Fibroblast of lung (primary cell): ENCODE data around the gene KIF13A. TPM values are rescaled to one million over a fixed set of nuclear protein-coding genes. Genes with fewer than 3 reads are reported as not detected.
A peak's percentile ranks its signal among the peaks of the same experiment; 100 is the strongest.

Experiments used
- DNase-seq, 2 donors: peaks; one replicate each; pipeline versions ENCODE4 v3.0.0 to v3.0.0-alpha.2; 2010; ENCODE audit warnings: low read depth in 2 of 2
- H2AFZ ChIP-seq: 2 replicates; pipeline ENCODE4 v1.5.1; 2012; ENCODE audit warnings: low read length, control low read depth, inconsistent platforms
- H3K27ac ChIP-seq: 2 replicates; pipeline ENCODE4 v1.5.1; 2011; ENCODE audit warnings: low read length, control low read depth; ENCODE audit not compliant: insufficient read depth
- H3K27me3 ChIP-seq: 2 replicates; pipeline ENCODE4 v1.5.1; 2011; ENCODE audit warnings: mild to moderate bottlenecking, low read length; ENCODE audit not compliant: control insufficient read depth, insufficient read depth
- H3K36me3 ChIP-seq: 2 replicates; pipeline ENCODE4 v1.5.1; 2011; ENCODE audit warnings: low read length; ENCODE audit not compliant: control insufficient read depth, insufficient read depth
- H3K4me1 ChIP-seq: 2 replicates; pipeline ENCODE4 v1.5.1; 2011; ENCODE audit warnings: low read length; ENCODE audit not compliant: control insufficient read depth, insufficient read depth; ENCODE audit errors: extremely low read depth
- H3K4me2 ChIP-seq: 2 replicates; pipeline ENCODE4 v1.5.1; 2011; ENCODE audit warnings: low read length, control low read depth; ENCODE audit not compliant: insufficient read depth; ENCODE audit errors: extremely low read depth
- H3K4me3 ChIP-seq, 4 experiments: fragments of 200-600 bp in 1 of 4; sonication (generic) in 1 of 4; replicated peaks in 1 of 4; 2 replicates each; pipeline ENCODE4 v1.5.1; 2011 to 2016; ENCODE audit warnings: low read length in 4 of 4, low read depth in 3 of 4, mild to moderate bottlenecking in 3 of 4, control low read depth in 2 of 4, inconsistent platforms in 1 of 4, mixed read lengths in 1 of 4; ENCODE audit not compliant: insufficient read depth in 1 of 4; ENCODE audit errors: control extremely low read depth in 1 of 4
- H3K79me2 ChIP-seq: 2 replicates; pipeline ENCODE4 v1.5.1; 2012; ENCODE audit warnings: mild to moderate bottlenecking, low read length, inconsistent platforms; ENCODE audit not compliant: control insufficient read depth, insufficient read depth
- H3K9ac ChIP-seq: 2 replicates; pipeline ENCODE4 v1.5.1; 2011; ENCODE audit warnings: mild to moderate bottlenecking, low read length, control low read depth; ENCODE audit not compliant: insufficient read depth
- H3K9me3 ChIP-seq: 2 replicates; pipeline ENCODE4 v1.5.1; 2012; ENCODE audit warnings: low read depth, low read length; ENCODE audit not compliant: control insufficient read depth, insufficient read depth
- H4K20me1 ChIP-seq: 2 replicates; pipeline ENCODE4 v1.5.1; 2011; ENCODE audit warnings: low read length; ENCODE audit not compliant: control insufficient read depth, insufficient read depth; ENCODE audit errors: extremely low read depth
- CTCF ChIP-seq, 2 donors: IDR thresholded peaks in 1 of 2; conservative IDR thresholded peaks in 1 of 2; 1 replicate in 1 of 2; 2 replicates in 1 of 2; pipeline ENCODE4 v1.5.1; 2011 to 2012; ENCODE audit warnings: low read length in 2 of 2, control low read depth in 1 of 2, inconsistent platforms in 1 of 2, low read depth in 1 of 2, mild to moderate bottlenecking in 1 of 2
- EZH2 ChIP-seq: IDR thresholded peaks from 2 replicates; pipeline ENCODE4 v1.5.1; 2012; ENCODE audit warnings: low read length, control low read depth, mild to moderate bottlenecking; ENCODE audit errors: missing control alignments
- polyA plus RNA-seq, 2 donors: library from polyadenylated mRNA; depleted of rRNA in 1 of 2; stranded (reverse) in 1 of 2; unstranded in 1 of 2; fragments of >200 nt; gene quantifications; 2 replicates each; pipeline ENCODE4 v1.2.1, GENCODE V29; 2011 to 2012; ENCODE audit warnings: missing spikeins in 1 of 2
- total RNA-seq: library from RNA; depleted of rRNA; stranded (reverse); fragments of >200 nt; gene quantifications from 2 replicates; pipeline ENCODE4 v1.2.1, GENCODE V29; 2014

KIF13A gene
- total and polyA plus RNA-seq, 2 donors (not counting 1 experiment from before 2014, with no cell fraction given), result 52.3 to 114 TPM

GRCh38 chr6:17985934-17986655, 1.3 kb downstream of the KIF13A start:
- H3K79me2 ChIP-seq, result peaks cover 62% of the 10 kb centered on the region
- no peak overlapping the region for H2AFZ ChIP-seq
- TF ChIP-seq CTCF (conservative IDR thresholded peaks at IDR 0.05 in 1 of 2, IDR thresholded peaks at IDR 0.05 in 1 of 2; ENCODE audit: low read depth in 1 of 2, low read length in 2 of 2) (no peak), EZH2 (no peak)

GRCh38 chr6:17984812-17985670, 2.4 kb downstream of the KIF13A start:
- no peak overlapping the region for H2AFZ ChIP-seq
- H3K9me3 ChIP-seq, result no peaks in the 10 kb centered on the region
- no peaks in the 10 kb centered on the region for H3K27me3 ChIP-seq
- H3K4me1 ChIP-seq, result peaks cover 2% of the 10 kb centered on the region
- TF ChIP-seq EZH2 (no peak), CTCF (conservative IDR thresholded peaks at IDR 0.05 in 1 of 2, IDR thresholded peaks at IDR 0.05 in 1 of 2; ENCODE audit: low read depth in 1 of 2, low read length in 2 of 2) (no peak)
- H3K79me2 ChIP-seq, result peaks cover 70% of the 10 kb centered on the region
- H3K4me3 ChIP-seq, result peak overlapping the region; percentile 60 to 97 (median 73)
- H4K20me1 ChIP-seq, result no peaks in the 10 kb centered on the region
- DNase-seq, result peak in 1 of 2 donors; percentile 38
- no peak overlapping the region for H3K9ac ChIP-seq
- peaks cover 4% of the 10 kb centered on the region for H3K36me3 ChIP-seq
- H3K27ac ChIP-seq, result peak overlapping the region; percentile 22
- peak overlapping the region; percentile 61 for H3K4me2 ChIP-seq

More at GRCh38 chr6:17985934-17986655, 1.3 kb downstream of the KIF13A start:
- no peak for DNase-seq
- Histone ChIP-seq H3K36me3 (peaks cover 4% of the 10 kb centered on the region), H3K27ac (peak overlapping the region; percentile 68), H3K9me3 (no peaks in the 10 kb centered on the region), H3K4me3 (peak overlapping the region; percentile 60 to 97 (median 73)), H4K20me1 (no peaks in the 10 kb centered on the region), H3K4me2 (peak overlapping the region; percentile 61), H3K9ac (peak overlapping the region; percentile 74), H3K4me1 (peaks cover 2% of the 10 kb centered on the region), H3K27me3 (no peaks in the 10 kb centered on the region)

- H4K20me1 ChIP-seq, result no peaks in the 10 kb centered on the region
- H3K9ac ChIP-seq, result no peak overlapping the region
These were observed 3.0 kb downstream of the KIF13A start for GRCh38 chr6:17984399-17984798.

More at GRCh38 chr6:17984399-17984798, 3.0 kb downstream of the KIF13A start:
- Histone ChIP-seq H3K27ac (no peak overlapping the region), H2AFZ (no peak overlapping the region), H3K4me2 (peak overlapping the region; percentile 61), H3K79me2 (peaks cover 77% of the 10 kb centered on the region), H3K9me3 (no peaks in the 10 kb centered on the region), H3K27me3 (no peaks in the 10 kb centered on the region), H3K4me3 (peak overlapping the region; percentile 60 to 97 (median 73)), H3K36me3 (peaks cover 4% of the 10 kb centered on the region), H3K4me1 (peaks cover 2% of the 10 kb centered on the region)
- peak in 1 of 2 donors; percentile 25 for DNase-seq
- no peak for TF ChIP-seq CTCF (conservative IDR thresholded peaks at IDR 0.05 in 1 of 2, IDR thresholded peaks at IDR 0.05 in 1 of 2; ENCODE audit: low read depth in 1 of 2, low read length in 2 of 2)
- TF ChIP-seq EZH2, result no peak
